ENCODE data around the gene CCDC63.
"Not testable (repeated sequence)": the region's sequence is repeated elsewhere in the genome, so short reads cannot be mapped to it uniquely, and the experiment has no call there.

CCDC63 gene

DNA sequence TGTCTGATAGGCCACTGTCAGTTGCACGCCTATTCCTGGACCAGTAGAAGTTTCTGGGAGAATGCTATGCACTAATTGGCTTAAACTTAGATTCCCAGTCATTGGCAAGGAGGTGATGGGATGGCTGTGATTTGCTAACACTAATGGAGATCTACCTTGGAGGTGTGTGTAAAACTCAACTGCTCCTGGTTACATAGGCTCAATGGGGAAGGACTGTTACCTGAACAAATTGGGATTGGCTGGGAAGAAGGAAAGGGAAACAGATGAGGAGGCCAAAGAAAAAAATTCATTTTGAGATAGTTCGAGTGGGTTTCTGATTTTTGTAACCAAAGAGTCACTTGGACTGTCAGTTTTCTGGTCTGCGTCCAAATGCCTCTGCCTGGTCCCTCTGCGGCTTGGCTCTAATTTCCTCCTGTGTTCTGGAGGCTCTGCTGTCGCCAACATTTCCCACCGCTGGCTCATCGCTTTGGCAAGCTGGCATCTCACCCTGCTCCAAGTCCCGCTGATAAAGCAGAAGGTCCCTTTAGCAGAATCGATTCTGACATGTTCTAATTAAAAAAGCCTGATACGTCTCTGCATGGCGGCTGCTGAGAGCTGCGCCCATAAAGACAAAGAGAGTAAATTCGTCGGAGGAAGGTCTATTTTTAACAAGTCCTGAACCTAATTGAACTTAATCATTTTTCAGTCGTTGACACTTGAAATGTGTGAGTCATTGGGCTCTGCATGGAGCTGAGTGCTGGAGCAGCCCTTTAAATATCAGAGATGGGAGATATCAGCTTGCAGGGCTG lies 2.0 kb upstream of the CCDC63 start:
- no peak for DNase-seq

GRCh38 chr12:110845339-110845682 lies 1.5 kb upstream of the CCDC63 start:
- DNase-seq, result no peak

DNA sequence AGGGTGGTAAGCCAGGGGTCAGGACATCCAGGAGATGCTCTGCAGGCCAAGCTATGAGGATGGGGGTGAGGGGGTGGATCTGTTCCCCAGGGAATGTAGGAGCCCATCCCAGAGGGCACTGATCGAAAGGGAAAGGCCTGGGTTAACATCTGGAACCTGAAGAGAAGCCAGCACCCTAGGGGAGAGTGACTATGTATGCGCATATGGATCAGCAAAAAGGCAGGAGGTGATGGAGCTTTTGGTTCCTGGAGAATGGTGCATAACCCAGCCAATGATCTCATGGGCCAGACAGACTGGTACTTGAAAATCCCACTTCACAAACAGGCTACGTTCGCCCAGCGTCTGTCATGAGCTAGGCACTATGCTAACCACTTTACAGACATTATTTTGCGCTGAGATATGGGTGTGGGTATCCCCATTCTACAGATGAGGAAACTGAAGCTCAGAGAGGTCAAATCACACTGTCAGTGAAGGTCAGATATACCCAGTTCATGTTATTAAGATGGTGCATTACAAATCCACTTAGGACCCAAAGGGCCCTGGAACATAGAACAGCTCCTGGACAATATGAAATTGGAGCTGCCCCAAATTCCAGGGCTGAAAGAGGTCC lies 1.6 kb downstream of the CCDC63 start:
- DNase-seq, result no peak

DNA sequence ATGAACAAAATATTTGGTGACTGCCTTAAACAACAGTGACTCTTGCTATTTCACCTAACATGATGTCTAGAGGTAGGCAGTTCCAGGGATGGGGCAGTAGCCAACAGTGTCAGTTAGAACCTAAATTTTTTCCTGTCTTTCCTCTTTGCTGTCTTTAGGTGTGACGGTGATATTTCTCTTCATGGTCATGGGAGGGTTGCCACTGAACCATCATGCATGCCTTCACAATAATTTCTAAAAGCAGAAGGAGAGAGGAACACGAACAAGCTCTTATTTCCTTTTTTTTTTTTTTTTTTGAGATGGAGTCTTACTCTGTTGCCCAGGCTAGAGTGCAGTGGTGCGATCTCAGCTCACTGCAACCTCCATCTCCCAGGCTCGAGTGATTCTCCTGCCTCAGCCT lies 2.4 kb downstream of the CCDC63 start:
- DNase-seq, result no peak

DNA sequence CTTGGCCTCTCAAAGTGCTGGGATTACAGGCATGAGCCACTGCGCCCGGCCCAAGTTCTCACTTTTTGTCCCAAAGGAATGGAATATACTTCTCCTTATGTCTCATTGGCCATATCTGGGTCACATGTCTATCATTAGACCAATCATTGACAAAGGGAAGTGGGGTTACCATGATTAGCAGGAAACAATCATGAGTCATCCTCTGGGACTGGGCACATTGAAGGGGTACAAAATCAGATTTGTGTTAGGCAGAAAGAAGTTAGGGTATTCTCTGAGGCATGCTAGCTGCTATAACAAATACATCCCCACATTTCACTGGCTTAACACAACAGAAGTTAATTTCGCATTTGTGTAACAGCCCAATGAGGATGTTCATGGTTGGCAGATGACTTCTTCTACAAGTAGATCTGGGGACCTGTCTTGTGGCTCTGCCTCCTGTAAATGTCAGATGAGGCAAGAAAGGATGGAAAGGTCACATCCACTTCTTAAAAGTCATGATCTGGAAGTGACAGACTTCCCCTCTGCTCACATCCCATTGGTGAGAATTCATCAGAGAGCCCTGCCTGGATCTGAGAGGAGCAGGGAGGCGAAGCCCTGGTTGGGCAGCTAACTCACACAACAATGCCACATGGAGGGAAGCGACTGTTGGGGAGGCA lies 3.1 kb downstream of the CCDC63 start:
- no peak for DNase-seq

- DNase-seq, result no peak
Measured at GRCh38 chr12:110850762-110851161, 4.0 kb downstream of the CCDC63 start.

DNA sequence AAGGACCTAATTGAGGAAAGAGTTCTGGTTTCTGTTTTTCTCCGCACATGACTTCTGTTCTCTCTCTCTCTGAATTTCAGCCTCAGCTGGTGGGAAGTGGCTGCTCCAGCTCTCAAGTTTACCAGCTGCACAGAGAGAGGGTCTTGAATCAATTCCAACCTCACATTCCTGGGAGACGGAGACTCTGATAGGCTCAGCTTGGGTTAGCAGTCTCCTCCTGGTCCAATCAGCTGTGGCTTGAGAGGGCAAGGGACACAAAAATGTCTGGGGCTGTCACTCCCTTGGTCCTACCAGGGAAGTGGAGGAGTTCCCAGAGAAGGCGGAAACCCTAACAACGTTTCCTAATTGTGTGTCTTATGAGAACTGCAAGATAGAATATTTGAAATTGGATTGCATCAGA lies 7.0 kb downstream of the CCDC63 start:
- peak; percentile 11 for DNase-seq

GRCh38 chr12:110856542-110856941 lies 9.8 kb downstream of the CCDC63 start:
- no peak for DNase-seq

DNA sequence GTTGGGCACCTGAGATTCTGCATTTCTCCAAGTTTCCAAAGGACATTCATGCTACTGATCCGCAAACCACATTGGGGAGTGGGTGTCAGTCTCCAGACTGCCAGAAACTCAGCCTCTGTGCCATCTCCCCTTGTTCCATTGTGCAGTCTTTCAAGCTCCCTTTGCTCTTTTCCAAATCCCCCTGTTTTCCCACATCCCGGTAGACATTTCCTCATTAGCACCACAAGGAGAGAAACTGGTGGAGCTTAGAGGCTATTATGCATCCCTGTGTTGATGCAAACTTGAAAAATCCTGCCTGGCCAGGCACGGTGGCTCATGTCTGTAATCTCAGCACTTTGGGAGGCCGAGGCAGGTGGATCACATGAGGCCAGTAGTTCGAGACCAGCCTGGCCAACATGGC lies 10.7 kb downstream of the CCDC63 start:
- DNase-seq, result no peak

DNA sequence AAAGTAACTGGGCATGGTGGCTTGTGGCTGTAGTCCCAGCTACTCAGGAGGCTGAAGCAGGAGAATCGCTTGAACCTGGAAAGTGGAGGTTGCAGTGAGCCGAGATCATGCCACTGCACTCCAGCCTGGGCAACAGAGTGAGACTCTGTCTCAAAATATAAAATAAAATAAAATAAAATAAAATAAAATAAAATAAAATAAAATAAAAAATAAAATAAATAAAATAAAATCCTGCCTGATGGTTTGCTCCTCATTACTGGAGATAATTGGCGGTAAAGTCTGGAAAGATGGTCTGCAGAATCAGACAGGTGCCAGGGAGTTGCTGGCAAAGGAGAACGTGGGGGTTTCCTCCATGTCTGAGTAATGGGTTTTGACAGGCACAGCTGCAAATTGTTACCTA lies 11.2 kb downstream of the CCDC63 start:
- DNase-seq, result not testable (repeated sequence)

- DNase-seq, result no peak
Measured at GRCh38 chr12:110858848-110859247, 12.1 kb downstream of the CCDC63 start.

- DNase-seq, result no peak
Measured at GRCh38 chr12:110860833-110861296, 14.1 kb downstream of the CCDC63 start.

DNA sequence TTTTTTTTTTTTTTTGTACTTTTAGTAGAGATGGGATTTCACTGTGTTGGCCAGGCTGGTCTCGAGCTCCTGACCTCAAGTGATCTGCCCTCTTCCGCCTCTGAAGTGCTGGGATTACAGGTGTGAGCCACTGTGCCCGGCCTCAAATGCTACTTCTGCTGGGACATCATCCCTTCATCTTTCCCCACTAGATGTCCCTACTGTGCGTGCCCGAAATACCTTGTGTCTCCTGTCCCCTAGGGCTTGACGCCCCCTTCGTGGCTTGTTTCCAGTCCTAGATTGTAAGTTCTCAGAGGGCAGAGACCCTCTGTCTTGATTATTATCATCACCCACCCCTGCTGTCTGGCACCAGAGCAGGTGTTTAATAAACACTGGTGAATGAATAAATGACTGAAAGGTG lies 14.9 kb downstream of the CCDC63 start:
- no peak for DNase-seq

GRCh38 chr12:110862329-110862728 lies 15.5 kb downstream of the CCDC63 start:
- DNase-seq, result no peak

- DNase-seq, result no peak
Measured at GRCh38 chr12:110863161-110863560, 16.4 kb downstream of the CCDC63 start.

- DNase-seq, result no peak
Measured at GRCh38 chr12:110865521-110865920, 18.7 kb downstream of the CCDC63 start.

DNA sequence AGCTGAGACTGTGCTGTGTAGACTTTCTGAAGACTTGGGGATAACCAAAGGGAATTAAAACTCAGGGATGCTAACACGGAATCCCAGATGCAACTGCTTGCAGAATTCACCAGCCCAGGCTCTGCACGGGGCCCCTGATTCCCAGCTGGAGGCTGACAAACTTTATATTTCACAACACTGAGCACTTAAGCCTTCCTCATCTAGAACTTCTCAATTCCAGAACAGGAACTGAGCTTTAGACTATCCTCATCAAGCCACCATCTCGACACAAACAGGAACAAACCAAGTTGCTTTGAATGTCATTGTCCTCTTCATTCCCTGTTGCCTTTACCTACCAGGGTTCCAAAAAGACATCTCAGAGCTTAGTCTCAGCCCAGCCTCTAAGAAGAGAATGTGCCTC lies 22.2 kb downstream of the CCDC63 start:
- no peak for DNase-seq

DNA sequence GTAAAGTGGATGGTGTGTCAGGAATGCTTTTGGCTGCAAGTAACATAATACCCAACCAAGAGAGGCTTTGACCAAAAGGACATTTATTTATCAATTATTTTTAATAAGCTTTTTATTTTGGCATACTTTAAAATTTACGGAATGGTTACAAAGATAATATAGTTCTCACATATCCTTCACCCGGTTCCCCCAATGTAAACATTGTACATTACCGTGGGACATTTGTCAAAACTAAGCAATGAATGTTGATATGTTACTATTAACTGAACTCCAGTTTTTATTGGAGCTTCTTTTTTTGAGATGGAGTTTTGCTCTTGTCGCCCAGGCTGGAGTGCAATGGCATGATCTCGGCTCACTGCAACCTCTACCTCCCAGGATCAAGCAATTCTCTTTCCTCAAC lies 23.0 kb downstream of the CCDC63 start:
- DNase-seq, result no peak

GRCh38 chr12:110872100-110872499 lies 25.3 kb downstream of the CCDC63 start:
- DNase-seq, result no peak

- DNase-seq, result no peak
Measured at GRCh38 chr12:110874351-110874750, 27.6 kb downstream of the CCDC63 start.

DNA sequence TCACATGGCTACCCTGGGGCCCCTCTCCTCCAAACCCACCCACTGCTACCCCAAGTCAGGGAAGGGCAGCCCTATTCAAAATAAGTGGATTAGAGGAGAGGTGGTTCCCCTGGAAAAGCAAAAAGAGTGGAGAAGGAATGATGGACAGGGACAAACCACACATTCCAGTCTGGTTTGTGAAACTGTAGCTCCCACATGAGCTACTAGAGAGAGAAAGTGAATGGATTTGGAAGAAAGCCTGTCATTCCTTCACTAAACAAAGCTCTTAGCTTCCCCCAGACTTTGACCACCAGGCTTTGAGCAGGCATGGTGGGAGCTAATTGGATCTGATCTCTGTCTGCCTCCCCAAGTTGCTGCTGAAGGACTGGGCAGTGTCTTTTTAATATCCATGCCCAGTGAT lies 28.0 kb downstream of the CCDC63 start:
- DNase-seq, result no peak

DNA sequence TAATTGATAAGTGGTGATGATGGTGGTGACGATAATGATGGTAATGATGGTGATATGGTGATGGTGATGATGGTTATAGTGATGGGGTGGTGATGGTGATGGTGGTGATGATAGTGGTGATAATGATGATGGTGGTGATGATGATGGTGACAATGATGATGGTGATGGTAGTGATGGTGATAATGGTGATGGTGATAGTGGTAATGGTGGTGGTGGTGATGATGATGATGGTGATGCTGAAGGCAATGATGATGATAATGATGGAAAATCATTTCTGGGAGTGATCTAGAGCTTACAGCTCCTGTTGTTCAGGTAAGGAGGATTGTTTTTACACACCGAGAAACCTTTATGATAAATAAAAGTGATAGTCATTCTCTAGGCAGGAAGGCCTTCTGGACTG lies 33.9 kb downstream of the CCDC63 start:
- no peak for DNase-seq

- no peak for DNase-seq
Measured at GRCh38 chr12:110883251-110883650, 36.5 kb downstream of the CCDC63 start.

- no peak for DNase-seq
Measured at GRCh38 chr12:110885152-110885840, 38.5 kb downstream of the CCDC63 start.

Measured in EL (cell line).